ELF-1 (cell line): ENCODE results near the gene NDST1.

Experiments
- DNase-seq: peaks from one replicate; pipeline ENCODE4 v3.0.0-alpha.2; 2016; ENCODE audit warnings: low read depth, low spot score

The NDST1 gene

DNA sequence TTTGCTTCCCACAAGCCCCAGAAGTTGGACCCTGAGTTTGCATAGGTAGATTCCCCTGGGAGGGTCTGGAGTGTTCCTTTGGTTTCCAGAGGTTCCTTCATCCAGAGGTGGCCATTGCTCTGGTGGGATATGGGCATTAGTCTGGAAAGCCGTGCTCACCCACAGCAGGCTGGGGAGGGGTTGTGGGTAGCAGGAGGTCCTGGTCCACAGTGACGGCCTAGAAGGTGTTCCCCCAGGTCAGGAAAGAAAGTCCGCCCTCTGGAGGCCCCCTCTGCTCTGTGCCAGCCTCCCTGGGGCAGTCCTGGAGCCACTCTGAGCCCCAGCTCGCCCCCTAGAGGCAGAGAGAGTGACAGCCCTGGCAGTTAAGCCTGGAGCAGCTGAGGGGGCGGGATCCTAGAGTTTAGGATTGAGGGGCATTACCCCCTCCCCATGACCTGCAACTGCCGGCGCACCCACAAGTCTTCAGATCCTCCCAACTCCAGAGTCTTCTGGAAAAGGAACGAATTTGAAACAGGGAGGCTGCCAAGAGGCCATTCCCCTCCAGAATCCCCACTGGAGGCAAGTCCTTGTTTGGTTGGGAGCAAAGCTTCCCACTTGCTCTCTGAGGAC lies 36.8 kb downstream of the NDST1 start:
- DNase-seq: peak; percentile 89

GRCh38 chr5:150545246-150545645 lies 37.3 kb downstream of the NDST1 start:
- no peak for DNase-seq

DNA sequence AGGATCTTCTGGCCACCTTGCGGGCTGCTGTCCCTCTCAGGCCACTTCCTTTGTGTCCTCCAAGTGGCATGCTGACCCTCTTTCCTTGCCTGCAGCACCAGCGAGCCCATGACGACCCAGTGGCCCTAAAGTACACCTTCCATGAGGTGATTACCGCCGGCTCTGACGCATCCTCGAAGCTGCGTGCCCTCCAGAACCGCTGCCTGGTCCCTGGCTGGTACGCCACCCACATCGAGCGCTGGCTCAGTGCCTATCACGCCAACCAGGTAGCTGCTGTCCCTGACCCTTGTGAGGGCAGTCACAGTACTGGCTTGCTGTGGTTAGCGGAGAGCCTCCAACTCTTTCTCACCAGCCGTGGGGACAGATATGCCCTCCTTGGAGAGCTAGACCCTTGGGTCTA lies 40.2 kb downstream of the NDST1 start:
- DNase-seq: no peak

- no peak for DNase-seq
Observed at GRCh38 chr5:150549735-150550134, 41.8 kb downstream of the NDST1 start.

GRCh38 chr5:150550286-150550685 lies 42.4 kb downstream of the NDST1 start:
- no peak for DNase-seq

DNA sequence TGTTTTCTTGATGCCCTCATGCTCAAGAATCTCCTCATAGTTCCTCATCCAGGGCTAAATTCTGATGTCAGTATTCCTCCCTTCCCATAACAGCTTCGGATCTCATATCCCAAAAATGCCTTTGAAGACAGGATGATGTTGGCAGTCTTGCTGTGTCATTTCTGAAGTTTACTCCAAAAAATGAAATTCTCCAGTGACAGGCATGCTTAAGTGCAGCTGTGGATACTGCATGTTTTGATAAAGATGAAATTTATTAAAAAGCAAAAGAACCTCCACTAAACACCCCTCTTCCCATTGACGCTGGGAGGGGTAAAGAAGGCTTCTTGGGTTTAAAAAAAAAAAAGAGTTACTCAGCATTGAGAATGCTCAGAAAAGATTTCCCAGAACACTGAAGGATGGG lies 43.1 kb downstream of the NDST1 start:
- no peak for DNase-seq

DNA sequence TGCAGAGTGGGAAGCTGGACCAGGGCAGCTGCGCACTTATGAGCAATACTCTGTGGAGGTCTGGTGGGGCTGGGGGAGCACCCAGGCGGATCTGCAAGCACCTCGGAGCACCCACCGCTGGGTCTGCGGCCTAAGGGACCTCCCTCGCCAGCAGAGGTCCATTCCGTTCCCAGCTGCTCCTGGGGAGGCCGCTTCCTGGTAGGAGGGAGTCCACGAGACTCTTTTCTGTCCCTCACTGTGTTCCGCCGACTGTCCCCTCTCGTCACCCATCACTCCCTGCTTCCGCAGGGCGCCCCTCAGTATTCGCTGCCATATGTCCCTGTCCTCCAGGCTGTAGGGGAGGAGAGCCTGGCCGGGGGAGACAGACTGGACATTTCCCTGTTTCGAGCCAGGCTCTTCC lies 45.5 kb downstream of the NDST1 start:
- no peak for DNase-seq

DNA sequence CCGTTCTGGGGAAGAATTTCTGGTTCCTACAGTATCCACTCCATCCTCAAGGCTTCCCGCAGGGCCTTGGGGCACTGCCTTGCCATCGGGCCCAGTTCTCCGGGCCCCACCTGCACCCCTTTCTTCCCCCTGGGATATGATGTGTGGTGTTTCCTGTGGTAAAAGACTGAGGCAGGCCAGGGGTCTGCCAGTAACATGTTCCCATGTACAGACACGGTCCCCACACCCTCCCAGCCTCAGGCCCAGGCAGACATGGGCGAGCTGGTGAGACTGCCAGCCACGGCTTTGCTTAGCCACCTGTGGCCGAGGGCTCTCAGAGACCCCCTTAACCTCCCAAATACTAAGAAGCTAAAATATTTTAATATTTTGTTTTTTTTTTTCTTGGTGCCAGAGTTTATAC lies 46.0 kb downstream of the NDST1 start:
- no peak for DNase-seq

GRCh38 chr5:150554857-150555256 lies 46.9 kb downstream of the NDST1 start:
- no peak for DNase-seq

DNA sequence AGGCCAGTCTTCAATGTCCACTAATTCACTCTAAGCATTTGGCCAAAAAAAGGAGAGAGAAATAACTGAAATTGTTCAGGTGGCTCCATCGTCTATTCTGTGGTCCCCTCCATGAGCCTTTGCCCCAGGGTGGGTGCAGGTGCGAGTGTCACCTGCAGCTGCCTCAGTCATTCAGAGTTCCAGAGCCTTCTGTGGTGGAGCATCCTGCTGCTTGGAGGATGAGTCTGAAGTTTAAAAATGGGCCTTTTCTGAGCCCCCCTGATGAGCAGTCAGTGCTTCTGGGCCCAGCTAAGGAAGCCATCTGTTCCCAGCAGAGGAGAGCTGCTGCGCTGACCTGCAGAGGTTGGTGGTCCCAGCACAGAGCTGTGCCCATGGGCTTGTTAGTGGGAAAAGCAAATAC lies 48.2 kb downstream of the NDST1 start:
- no peak for DNase-seq

DNA sequence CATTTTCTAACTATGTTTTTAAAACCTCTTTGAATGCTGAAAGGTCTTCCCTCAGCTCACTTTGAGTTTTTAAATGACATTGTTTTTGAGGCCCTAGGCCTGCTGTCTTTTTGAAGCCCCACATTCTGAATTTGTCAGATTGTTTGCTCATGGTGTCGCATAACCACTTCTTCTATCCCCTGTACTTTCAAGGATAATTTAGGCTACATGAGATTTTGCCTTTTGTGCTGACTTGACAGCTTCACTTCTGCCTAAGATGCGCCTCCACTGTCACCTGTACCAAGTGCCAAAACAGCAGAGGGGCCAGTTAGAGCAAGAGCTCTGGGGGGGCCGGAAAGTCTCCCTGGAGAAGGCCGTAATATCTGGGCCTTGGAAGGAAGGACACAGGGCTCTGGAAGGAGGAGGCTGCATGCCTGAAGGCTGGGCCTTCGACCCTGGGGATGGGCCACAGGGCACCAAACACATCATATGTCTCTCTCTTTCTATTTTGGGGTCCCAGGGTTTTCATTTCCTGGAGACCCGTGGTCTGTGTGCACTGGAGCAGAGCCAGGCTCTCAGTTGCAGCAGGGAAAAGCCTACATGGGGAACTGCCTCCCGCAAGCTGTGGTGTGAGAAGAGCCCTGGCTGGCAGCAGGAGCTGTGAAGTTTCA lies 49.1 kb downstream of the NDST1 start:
- no peak for DNase-seq

GRCh38 chr5:150557509-150557872 lies 49.6 kb downstream of the NDST1 start:
- no peak for DNase-seq

GRCh38 chr5:150558088-150558621 lies 50.2 kb downstream of the NDST1 start:
- no peak for DNase-seq

GRCh38 chr5:150559088-150559487 lies 51.2 kb downstream of the NDST1 start:
- no peak for DNase-seq

GRCh38 chr5:150559701-150560100 lies 51.8 kb downstream of the NDST1 start:
- no peak for DNase-seq

DNA sequence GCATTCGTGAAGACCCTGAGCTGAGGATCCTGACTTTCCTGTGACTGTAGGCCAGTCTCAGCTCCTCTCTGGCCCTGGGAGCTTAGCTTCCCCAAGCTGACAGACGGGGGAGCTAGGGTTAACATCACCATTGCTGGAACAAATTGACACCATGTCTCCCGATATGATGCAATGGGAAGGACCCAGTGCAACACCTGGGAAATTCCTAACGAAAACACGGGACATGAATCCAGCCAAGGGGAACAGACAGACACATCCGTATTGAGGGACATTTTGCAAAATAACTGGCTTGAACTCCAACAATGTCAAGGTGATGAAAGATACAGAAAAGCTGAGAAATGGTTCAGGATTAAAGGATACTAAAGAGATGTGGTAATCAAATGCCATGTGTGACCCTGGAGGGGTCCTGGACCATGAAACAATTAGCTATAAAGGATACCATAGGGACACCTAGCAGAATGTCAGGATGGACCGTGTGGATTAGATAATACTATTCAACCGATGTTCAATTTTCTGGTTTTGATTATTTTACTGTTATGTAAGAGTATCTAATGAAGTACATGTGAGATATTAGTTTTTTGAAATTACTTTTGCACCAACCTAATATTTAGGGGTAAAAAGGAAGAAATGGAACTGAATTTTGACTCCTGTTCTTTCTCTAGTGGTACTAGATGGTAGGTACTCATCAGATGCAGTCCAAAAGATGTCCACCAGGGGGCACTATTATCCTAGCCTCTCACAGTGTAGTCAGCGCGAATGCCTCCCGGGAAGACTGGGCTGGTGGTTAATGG lies 52.7 kb downstream of the NDST1 start:
- DNase-seq: peak; percentile 71

GRCh38 chr5:150561192-150561512 lies 53.2 kb downstream of the NDST1 start:
- DNase-seq: no peak

- DNase-seq: no peak
Observed at GRCh38 chr5:150561571-150562275, 53.8 kb downstream of the NDST1 start.

- peak; percentile 55 for DNase-seq
Observed at GRCh38 chr5:150562832-150563231, 54.9 kb downstream of the NDST1 start.

DNA sequence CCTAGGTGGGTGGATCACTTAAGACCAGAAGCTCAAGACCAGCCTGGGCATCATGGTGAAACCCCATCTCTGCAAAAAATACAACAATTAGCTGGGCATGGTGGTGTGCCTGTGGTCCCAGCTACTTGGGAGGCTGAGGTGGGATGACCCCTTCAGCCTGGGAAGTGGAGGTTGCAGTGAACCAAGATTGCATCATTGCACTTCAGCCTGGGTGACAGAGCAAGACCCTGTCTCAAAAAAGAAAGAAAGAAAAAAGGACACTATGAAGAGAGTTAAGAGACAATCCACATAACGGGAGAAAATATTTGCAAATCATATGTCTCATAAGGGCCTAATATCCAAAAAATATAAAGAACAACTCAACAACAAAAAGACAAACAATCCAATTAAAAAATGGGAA lies 57.9 kb downstream of the NDST1 start:
- no peak for DNase-seq

DNA sequence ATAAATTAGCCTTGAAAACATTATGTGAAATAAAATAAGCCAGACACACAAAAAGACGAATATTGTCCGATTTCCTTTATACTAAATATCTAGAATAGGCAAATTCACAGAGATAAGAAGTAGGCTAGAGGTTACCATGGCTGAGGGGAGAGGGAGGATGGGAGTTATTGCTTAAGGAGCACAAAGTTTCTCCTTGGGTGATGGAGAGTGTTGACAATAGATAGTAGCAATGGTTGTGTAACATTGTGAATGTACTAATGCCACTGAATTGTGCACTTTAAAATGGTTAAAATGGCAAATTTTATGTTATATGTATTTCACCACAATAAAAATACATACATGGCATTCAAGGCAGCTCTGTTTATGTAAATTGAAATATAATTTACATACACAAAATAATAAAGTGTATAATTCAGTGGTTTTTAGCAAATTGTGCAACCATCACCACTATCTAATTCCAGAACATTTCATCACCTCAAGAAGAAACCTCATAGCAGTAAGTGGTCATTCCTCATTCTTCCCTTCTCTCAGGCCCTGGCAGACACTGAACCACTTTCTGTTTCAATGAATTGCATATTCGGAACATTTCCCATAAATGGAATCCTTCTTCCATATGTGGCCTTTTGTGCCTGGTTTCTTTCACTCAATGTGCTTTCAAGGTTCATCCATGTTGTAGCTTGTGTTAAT lies 59.2 kb downstream of the NDST1 start:
- no peak for DNase-seq

- no peak for DNase-seq
Observed at GRCh38 chr5:150568663-150569062, 60.7 kb downstream of the NDST1 start.
